Measurements from ENCODE around the gene ATP6V0D1.

GRCh38 chr16:67483731-67484525 is 3.0 kb upstream of the ATP6V0D1 start:
- no peak for TF ChIP-seq CTCF (conservative IDR thresholded peaks at IDR 0.05 in 1 of 2, IDR thresholded peaks at IDR 0.05 in 1 of 2; ENCODE audit: extremely low read depth in 1 of 2, insufficient read depth in 1 of 2, low read depth in 1 of 2, low read length in 2 of 2)
- TF ChIP-seq EZH2 (IDR thresholded peaks at IDR 0.05; ENCODE audit: borderline replicate concordance, low read length): no peak

Measured in mammary epithelial cell (primary cell).